Measurements from ENCODE around the gene TXNDC8.

DNA sequence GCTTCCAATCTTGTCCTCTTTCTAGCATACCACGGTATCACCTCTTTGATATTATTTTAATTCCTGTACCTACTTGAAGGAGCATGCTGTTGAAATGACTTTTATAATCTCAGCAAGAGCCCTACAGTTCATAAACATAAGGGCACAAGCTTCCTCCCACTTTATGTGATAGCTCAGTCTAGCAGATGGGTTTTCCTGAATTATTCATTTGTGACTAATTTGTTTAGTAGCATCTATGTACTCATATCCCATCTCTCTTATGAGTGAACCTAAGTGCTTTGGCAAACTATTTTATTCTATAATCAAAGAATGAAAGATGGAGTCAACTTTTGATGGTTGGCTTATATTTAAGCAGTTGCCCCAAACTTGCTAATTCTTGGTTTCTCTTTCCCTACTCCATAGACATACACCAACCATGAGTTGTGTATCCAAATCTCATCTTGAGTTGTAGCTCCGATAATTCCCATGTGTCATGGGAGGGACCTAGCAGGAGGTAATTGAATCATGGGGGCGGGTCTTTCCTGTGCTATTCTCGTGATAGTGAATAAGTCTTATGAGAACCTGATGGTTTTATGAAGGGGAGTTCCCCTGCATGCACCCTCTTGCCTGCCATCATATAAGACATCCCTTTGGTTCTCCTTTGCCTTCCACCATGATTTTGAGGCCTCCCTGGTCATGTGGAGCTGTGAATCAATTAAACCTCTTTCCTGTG, 17.7 kb downstream of the TXNDC8 start:
- no peak for TF ChIP-seq POLR2A (IDR thresholded peaks at IDR 0.05; ENCODE audit: borderline replicate concordance, extremely low read depth, insufficient read depth, insufficient read length)
- TF ChIP-seq REST (IDR thresholded peaks at IDR 0.05; ENCODE audit: low read depth) = no peak
- TF ChIP-seq, protein P1, sequence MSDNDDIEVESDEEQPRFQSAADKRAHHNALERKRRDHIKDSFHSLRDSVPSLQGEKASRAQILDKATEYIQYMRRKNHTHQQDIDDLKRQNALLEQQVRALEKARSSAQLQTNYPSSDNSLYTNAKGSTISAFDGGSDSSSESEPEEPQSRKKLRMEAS (IDR thresholded peaks at IDR 0.05) = no peak

Measured in HCT116 (cell line).